Keratinocyte (primary cell): ENCODE measurements around the gene RAC2.

Experiments
- CTCF ChIP-seq, 3 experiments: IDR thresholded peaks in 1 of 3; conservative IDR thresholded peaks in 1 of 3; optimal IDR thresholded peaks in 1 of 3; 2 replicates in 2 of 3; 3 replicates in 1 of 3; pipeline versions ENCODE3 to v1.5.1; 2011; ENCODE audit warnings: low read length in 3 of 3, mild to moderate bottlenecking in 3 of 3, moderate library complexity in 2 of 3, control low read depth in 1 of 3, inconsistent platforms in 1 of 3; ENCODE audit not compliant: insufficient read depth in 2 of 3; ENCODE audit errors: extremely low read depth in 1 of 3
- EZH2 ChIP-seq: IDR thresholded peaks from one replicate; pipeline ENCODE4 v1.6.1; 2012; ENCODE audit warnings: inconsistent platforms, mild to moderate bottlenecking, low read length, moderate library complexity

DNA sequence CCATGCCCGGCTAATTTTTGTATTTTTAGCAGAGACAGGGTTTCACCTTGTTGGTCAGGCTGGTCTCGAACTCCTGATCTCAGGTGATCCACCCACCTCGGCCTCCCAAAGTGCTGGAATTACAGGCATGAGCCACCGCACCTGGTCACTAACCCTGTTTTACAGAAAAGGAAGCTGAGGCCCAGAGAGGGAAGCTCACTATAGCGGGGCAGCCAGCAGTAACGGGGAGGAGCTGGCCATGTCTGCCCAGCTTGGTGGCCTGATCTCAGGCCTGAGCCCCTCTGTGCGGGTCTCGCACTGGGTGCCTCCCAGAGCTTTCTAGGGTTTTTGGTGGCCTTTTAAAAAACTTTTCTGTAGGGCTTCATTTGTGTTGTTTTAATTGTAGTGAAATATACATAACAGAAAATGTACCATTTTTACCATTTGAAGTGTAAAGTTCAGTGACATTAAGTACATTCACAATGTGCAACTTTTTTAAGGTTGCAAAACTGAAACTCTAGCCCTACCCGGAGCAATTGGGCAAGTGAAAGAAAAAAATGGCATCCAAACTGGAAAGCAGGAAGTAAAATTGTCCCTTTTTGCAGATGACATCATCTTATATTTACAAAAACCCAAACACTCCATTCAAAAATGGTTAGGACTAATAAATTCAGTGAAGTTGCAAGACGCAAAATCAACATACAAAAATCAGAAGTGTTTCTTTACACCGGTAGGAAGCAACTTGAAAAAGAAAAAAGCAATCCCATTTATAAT is 23.8 kb upstream of the RAC2 start:
- TF ChIP-seq CTCF (optimal IDR thresholded peaks at IDR 0.05 in 1 of 3, IDR thresholded peaks at IDR 0.05 in 1 of 3, conservative IDR thresholded peaks at IDR 0.05 in 1 of 3; ENCODE audit: extremely low read depth in 1 of 3, insufficient read depth in 2 of 3, low read length in 3 of 3) (no peak), EZH2 (no peak)
